AG10803 (cell line): ENCODE results near the gene NANOS3.
A peak's percentile ranks its signal among the peaks of the same experiment; 100 is the strongest.

Source experiments
- DNase-seq: peaks from one replicate; pipeline ENCODE4 v3.0.0; 2010; ENCODE audit warnings: low read depth
- H3K4me3 ChIP-seq: 2 replicates; pipeline ENCODE4 v1.5.1; 2011; ENCODE audit warnings: mild to moderate bottlenecking, low read length, control low read depth
- TF ChIP-seq, protein P1 (sequence below): conservative IDR thresholded peaks from 2 replicates; pipeline ENCODE4 v1.5.1; 2011; ENCODE audit warnings: mild to moderate bottlenecking, low read length, control low read depth, inconsistent platforms

The NANOS3 gene

GRCh38 chr19:13840305-13841085, 36.4 kb upstream of the NANOS3 start:
- DNase-seq = peak; percentile 61
- peak overlapping the region; percentile 99 for H3K4me3 ChIP-seq
- TF ChIP-seq, protein P1, sequence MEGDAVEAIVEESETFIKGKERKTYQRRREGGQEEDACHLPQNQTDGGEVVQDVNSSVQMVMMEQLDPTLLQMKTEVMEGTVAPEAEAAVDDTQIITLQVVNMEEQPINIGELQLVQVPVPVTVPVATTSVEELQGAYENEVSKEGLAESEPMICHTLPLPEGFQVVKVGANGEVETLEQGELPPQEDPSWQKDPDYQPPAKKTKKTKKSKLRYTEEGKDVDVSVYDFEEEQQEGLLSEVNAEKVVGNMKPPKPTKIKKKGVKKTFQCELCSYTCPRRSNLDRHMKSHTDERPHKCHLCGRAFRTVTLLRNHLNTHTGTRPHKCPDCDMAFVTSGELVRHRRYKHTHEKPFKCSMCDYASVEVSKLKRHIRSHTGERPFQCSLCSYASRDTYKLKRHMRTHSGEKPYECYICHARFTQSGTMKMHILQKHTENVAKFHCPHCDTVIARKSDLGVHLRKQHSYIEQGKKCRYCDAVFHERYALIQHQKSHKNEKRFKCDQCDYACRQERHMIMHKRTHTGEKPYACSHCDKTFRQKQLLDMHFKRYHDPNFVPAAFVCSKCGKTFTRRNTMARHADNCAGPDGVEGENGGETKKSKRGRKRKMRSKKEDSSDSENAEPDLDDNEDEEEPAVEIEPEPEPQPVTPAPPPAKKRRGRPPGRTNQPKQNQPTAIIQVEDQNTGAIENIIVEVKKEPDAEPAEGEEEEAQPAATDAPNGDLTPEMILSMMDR = no peak

DNA sequence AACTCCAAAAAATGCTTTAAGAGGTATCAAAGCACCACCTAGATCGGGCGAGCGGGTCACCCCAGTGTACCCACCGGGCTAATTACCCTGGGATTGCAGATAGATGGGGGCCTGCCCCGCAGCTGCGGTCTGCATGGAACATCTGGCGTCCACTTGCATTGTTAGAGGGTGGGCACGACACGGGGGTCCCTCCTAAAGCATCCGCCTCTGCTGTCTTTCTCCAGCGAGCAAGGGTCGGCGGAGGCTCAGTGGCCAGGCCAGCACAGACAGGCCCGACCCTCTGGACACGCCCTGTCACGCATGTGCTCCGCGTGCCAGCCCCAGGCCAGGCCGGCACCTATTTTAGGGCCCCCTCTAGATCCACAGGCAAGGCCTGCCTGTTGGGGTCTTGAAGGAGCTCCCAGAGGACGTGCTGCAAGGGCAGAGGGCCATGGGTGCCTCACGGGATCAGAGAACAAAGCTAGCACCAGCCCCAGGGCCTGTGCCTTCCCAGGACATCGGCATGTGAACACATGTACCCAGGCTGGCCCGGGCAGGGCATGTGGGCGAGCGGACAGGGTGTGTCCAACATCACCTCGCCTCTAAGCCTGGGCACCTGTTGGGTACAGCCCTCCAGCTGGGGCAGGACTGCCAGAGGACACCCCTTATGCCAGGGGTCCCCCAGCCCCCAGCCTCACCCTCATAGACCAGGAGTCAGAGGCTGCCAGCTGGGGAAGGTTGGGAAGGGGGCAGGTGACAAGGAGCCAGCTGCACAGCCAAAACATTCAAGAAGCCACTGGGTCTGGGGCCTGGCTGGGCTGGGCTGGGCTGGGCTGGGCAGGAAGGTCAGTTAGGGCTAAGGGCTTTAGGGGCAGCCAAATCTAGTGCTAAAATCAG, 35.6 kb upstream of the NANOS3 start:
- DNase-seq = peak; percentile 48

GRCh38 chr19:13841962-13842290, 35.0 kb upstream of the NANOS3 start:
- TF ChIP-seq, protein P1 = no peak
- no peak for DNase-seq
- peak overlapping the region; percentile 99 for H3K4me3 ChIP-seq

More for the DNA sequence above, 35.6 kb upstream of the NANOS3 start:
- TF ChIP-seq, protein P1 = no peak
- H3K4me3 ChIP-seq = peak overlapping the region; percentile 99

DNA sequence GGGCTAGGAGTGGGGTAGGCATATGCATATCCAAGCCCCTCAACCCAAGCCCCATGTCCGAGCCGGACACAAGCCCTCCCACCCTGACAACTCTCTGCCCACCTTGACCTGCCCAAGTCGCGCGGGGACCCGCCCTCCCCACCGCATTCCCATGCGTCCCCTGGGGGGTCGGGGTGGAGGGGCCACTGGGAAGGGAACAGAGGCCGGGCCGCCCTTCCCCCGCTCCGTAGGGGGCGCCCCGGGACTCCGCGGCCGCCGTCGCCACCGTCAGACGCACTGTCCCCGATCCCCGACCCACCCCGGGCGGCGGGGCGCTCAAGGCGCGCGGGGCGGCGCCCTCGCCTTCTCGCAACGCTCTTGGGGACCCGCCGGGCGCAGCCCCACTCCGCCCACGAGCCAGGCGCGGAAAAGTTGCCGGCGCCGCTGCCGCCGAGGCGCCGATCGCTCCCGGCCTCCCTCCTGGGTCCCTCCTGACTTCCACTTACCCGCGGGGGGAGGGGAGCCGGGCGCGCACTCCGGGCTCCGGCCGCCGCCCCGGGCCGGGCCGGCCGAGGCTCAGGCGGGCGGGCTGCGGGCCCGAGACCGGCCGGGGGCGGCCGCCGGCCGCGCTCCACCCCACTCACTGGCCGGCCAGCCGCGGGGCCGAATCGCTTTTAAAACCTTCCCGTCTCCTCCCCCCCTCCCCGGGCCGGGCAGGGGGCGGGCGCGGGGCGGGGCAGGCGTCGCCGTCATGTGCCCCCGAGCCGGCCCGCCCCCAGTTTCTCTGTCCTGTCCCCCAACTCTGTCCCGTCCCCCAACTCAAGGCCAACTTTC, 34.4 kb upstream of the NANOS3 start:
- DNase-seq = peak; percentile 79
- peak overlapping the region; percentile 99 for H3K4me3 ChIP-seq
- TF ChIP-seq, protein P1 = no peak

DNA sequence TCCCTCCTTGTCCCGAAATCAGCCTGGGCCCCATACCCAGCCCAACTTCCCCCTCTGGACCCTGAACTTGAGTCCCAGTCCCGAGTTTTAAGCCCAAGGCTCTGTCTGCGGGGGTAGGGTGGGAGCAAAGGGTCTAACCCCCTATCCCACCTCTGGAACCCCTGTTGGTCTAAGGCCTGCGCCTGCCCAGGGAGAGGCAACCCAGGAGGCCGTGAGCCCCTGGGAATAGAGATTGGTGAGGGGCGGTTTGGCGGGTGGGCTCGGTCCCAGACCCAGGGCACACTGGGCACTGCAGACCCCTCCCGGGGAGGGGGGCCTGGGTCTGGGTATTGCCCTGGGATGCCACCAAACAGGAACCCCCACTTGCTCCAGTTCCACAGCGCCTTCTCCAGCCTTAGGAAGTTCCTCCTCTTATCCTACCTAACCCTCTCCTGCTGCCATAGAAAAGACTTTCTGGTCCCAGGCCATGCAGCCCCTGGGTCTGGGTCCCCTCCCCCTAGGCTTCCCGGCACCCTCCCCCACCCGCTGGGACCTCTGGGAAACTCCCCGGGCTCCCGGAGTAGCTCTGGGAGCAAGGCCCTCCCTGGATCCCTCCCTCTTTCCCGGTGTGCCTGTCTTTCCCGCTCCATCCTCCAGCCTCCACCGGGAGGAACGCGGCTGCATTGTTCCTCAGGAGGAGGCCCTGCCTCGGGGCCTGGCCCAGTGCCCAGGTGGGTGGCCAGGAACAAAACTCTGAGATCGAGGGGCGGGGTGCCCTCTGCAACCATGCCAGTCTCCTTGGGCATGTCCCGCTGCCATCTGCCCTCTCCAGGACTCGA, 33.6 kb upstream of the NANOS3 start:
- TF ChIP-seq, protein P1 = no peak
- peak overlapping the region; percentile 72 for H3K4me3 ChIP-seq
- peak; percentile 54 for DNase-seq

DNA sequence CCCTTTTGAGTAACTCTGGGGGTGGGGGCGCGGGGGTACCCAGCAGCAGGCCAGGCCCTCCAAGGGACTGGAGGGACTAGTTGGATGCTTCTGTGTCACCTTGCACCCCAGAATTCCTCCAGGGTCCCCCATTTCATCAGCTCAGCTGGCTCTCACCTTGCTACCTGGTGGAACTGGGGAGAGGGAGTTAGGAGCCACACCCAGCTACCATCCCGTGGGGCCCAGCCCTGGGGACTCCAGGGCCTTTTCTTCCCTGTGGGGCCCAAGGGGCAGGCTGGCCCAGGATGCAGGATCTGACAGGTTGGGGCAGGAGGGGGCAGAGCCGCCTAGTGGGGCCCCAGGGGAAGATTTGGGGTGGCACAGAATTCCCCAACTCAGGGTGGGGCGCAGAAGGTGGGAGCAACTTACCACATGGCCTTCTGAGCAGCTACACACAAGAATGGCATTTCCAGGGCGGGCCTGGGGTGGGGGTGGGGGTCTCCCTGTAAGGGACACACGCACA, 32.8 kb upstream of the NANOS3 start:
- no peak for DNase-seq
- H3K4me3 ChIP-seq = no peak overlapping the region
- TF ChIP-seq, protein P1 = no peak
